C4-2B (cell line): ENCODE results near the gene PGAM2.

Experiments used
- H3K27ac ChIP-seq: fragments of 450-650 bp; 2 replicates; pipeline ENCODE4 v1.5.1; 2017
- CTCF ChIP-seq: fragments of 450-650 bp; conservative IDR thresholded peaks from 2 replicates; pipeline ENCODE4 v1.5.1; 2017; ENCODE audit warnings: mild to moderate bottlenecking
- ZFX ChIP-seq: fragments of 450-650 bp; IDR thresholded peaks from 2 replicates; pipeline ENCODE4 v1.6.1; 2017

PGAM2 gene

GRCh38 chr7:44061645-44062179, 3.7 kb downstream of the PGAM2 start:
- TF ChIP-seq ZFX (no peak), CTCF (no peak)
- H3K27ac ChIP-seq = peak overlapping the region; percentile 42

GRCh38 chr7:44060948-44061644, 4.3 kb downstream of the PGAM2 start:
- TF ChIP-seq ZFX (no peak), CTCF (no peak)
- H3K27ac ChIP-seq = no peak overlapping the region

- no peak overlapping the region for H3K27ac ChIP-seq
- TF ChIP-seq ZFX (no peak), CTCF (no peak)
Observed at GRCh38 chr7:44060091-44060947, 5.0 kb downstream of the PGAM2 start.

- no peak overlapping the region for H3K27ac ChIP-seq
- TF ChIP-seq ZFX (no peak), CTCF (no peak)
Observed at GRCh38 chr7:44059219-44060090, 5.9 kb downstream of the PGAM2 start.

GRCh38 chr7:44058759-44059218, 6.6 kb downstream of the PGAM2 start:
- no peak for TF ChIP-seq CTCF
- TF ChIP-seq ZFX = no peak
- H3K27ac ChIP-seq = no peak overlapping the region

GRCh38 chr7:44057849-44058758, 7.3 kb downstream of the PGAM2 start:
- TF ChIP-seq ZFX (no peak), CTCF (no peak)
- H3K27ac ChIP-seq = no peak overlapping the region
